HepG2 (cell line): ENCODE results near the gene IQCM. TPM values are rescaled to one million over a fixed set of nuclear protein-coding genes. Genes with fewer than 3 reads are reported as not detected.

Experiments
- ATAC-seq: fragments of 200-7000 bp; cut with Tn5 transposase; 3 replicates; pipeline ENCODE4 v1.9.1; 2020; ENCODE audit warnings: mild to moderate bottlenecking, moderate library complexity
- BruUV-seq: library from RNA; stranded (reverse); fragments of 400-500 nt; replicated peaks from 2 replicates; lab custom pipeline; 2021; lab: Mats Ljungman, UMichigan
- CTCF ChIA-PET: fragments of 300-600 bp; formaldehyde crosslinking; extraction: SDS; loops from one replicate; lab custom pipeline; 2021; ENCODE audit warnings: low total read pairs, inconsistent platforms, low intra/inter-chr PET ratio; lab: Yijun Ruan, JAX
- POLR2A ChIA-PET: fragments of 350-600 bp; sonication (Branson Sonifier 250); formaldehyde crosslinking; loops from one replicate; lab custom pipeline; 2020; ENCODE audit warnings: antibody characterized with exemption, inconsistent platforms; lab: Yijun Ruan, JAX
- DNase-seq: peaks from one replicate; pipeline ENCODE4 v3.0.0-alpha.2; 2015; ENCODE audit warnings: low spot score
- FAIRE-seq: peaks from 3 replicates; lab custom pipeline; 2011; peaks lifted over from hg19 to GRCh38; lab: Jason Lieb, UNC
- H2AFZ ChIP-seq: one replicate; pipeline ENCODE4 v1.6.1; 2011; ENCODE audit warnings: low read length, inconsistent platforms
- H3K27ac ChIP-seq: fragments of 300-600 bp; 3 replicates; pipeline ENCODE4 v1.8.0; 2011; ENCODE audit warnings: mixed run types, mild to moderate bottlenecking, mixed read lengths, low read length, inconsistent platforms; ENCODE audit not compliant: insufficient read depth; ENCODE audit errors: extremely low read length
- H3K27me3 ChIP-seq, 2 experiments: fragments of 200-600 bp in 1 of 2; 2 replicates in 1 of 2; 3 replicates in 1 of 2; pipeline versions ENCODE4 v1.6.0 to v1.8.0; 2011; ENCODE audit warnings: low read length in 2 of 2, mild to moderate bottlenecking in 2 of 2, moderate library complexity in 2 of 2, inconsistent platforms in 1 of 2; ENCODE audit not compliant: insufficient read depth in 2 of 2, control insufficient read depth in 1 of 2
- H3K36me3 ChIP-seq, 2 experiments: fragments of 200-600 bp in 1 of 2; replicated peaks in 1 of 2; 2 replicates in 1 of 2; 3 replicates in 1 of 2; pipeline versions ENCODE4 v1.5.1 to v1.8.0; 2011; ENCODE audit warnings: low read length in 2 of 2, inconsistent platforms in 1 of 2; ENCODE audit not compliant: insufficient read depth in 2 of 2, control insufficient read depth in 1 of 2
- H3K4me1 ChIP-seq: 2 replicates; pipeline ENCODE4 v1.5.1; 2012; ENCODE audit warnings: low read length, inconsistent platforms; ENCODE audit not compliant: insufficient read depth
- H3K4me2 ChIP-seq: 2 replicates; pipeline ENCODE4 v1.6.0; 2011; ENCODE audit warnings: low read depth, low read length, inconsistent platforms
- H3K4me3 ChIP-seq, 3 experiments: fragments of 200-600 bp in 1 of 3; sonication (generic), shearing (Covaris generic) in 1 of 3; replicated peaks in 1 of 3; 2 replicates each; pipeline ENCODE4 v1.5.1; 2011 to 2016; ENCODE audit warnings: low read length in 3 of 3, inconsistent platforms in 2 of 3, low read depth in 2 of 3, mild to moderate bottlenecking in 2 of 3, control low read depth in 1 of 3, mixed read lengths in 1 of 3; ENCODE audit not compliant: insufficient read depth in 1 of 3
- H3K79me2 ChIP-seq: one replicate; pipeline ENCODE4 v1.6.1; 2011; ENCODE audit warnings: low read length, inconsistent platforms; ENCODE audit not compliant: insufficient read depth
- H3K9ac ChIP-seq: 2 replicates; pipeline ENCODE4 v1.6.0; 2011; ENCODE audit warnings: mild to moderate bottlenecking, low read depth, low read length, inconsistent platforms; ENCODE audit not compliant: insufficient read depth
- H3K9me3 ChIP-seq: 2 replicates; pipeline ENCODE4 v1.5.1; 2012; ENCODE audit warnings: mild to moderate bottlenecking, low read length
- H4K20me1 ChIP-seq: 2 replicates; pipeline ENCODE4 v1.6.0; 2011; ENCODE audit warnings: inconsistent platforms, mild to moderate bottlenecking, low read length, moderate library complexity; ENCODE audit not compliant: insufficient read depth
- RFX5 ChIP-seq: IDR thresholded peaks from 2 replicates; pipeline ENCODE4 v1.6.1; 2011; ENCODE audit warnings: low read depth, low read length, improper control_type of control experiment
- SRSF1 ChIP-seq: fragments of 200-400 bp; formaldehyde crosslinking; optimal IDR thresholded peaks from 2 replicates; pipeline ENCODE3; 2017; ENCODE audit warnings: mild to moderate bottlenecking, low read depth, low read length, moderate library complexity
- ZFAT ChIP-seq: sonication (generic); formaldehyde crosslinking; conservative IDR thresholded peaks from 2 replicates; pipeline ENCODE4 v1.8.1; 2023; ENCODE audit warnings: missing genetic modification reagents, inconsistent platforms
- ZNF138 ChIP-seq: sonication (generic); formaldehyde crosslinking; IDR thresholded peaks from 2 replicates; pipeline ENCODE4 v1.5.0; 2020; ENCODE audit warnings: mild to moderate bottlenecking, low read depth, missing genetic modification reagents
- WGBS: methylation state at CpG from one replicate; pipeline ENCODE4 v1.1.6; 2017; ENCODE audit warnings: low lambda C conversion rate; 5-methylcytosine and 5-hydroxymethylcytosine counted together
- in situ Hi-C: cut with HindIII; loops from 2 replicates; pipeline ENCODE4 v1.10.0; 2017; ENCODE audit warnings: low pct_unique_long_range_greater_than_20kb; ENCODE audit not compliant: extremely low pct_ligation_motif_present
- intact Hi-C: fragments of 100-400 bp; cut with micrococcal nuclease; formaldehyde crosslinking; loops from one replicate; pipeline ENCODE4 v1.10.0; 2022; ENCODE audit not compliant: unreplicated experiment
- polyA plus RNA-seq, 8 experiments: library from polyadenylated mRNA; depleted of rRNA in 3 of 8; stranded (reverse) in 7 of 8; unstranded in 1 of 8; fragments of >200 nt; fragmentation: Illumina TruSeq in 4 of 8; extraction: Trizol in 4 of 8; gene quantifications; 2 replicates each; pipeline versions ENCODE4 v1.2.1 to v1.2.3, GENCODE V29; 2011 to 2016; ENCODE audit warnings: low read depth in 4 of 8, missing spikeins in 1 of 8, mixed read lengths in 1 of 8; ENCODE audit not compliant: insufficient read depth in 1 of 8
- total RNA-seq, 5 experiments: library from RNA; depleted of rRNA; stranded (reverse); fragments of >200 nt; fragmentation: Illumina TruSeq; extraction: Trizol; gene quantifications; 2 replicates each; pipeline ENCODE4 v1.2.3, GENCODE V29; 2016; ENCODE audit warnings: low read depth in 1 of 5
- TF ChIP-seq, protein P1 (sequence below): sonication (generic); formaldehyde crosslinking; IDR thresholded peaks from 2 replicates; pipeline ENCODE4 v1.4.0; 2020; ENCODE audit warnings: missing genetic modification reagents, borderline replicate concordance

Gene IQCM
- total and polyA plus RNA-seq, 2 of the 13 experiments (the other 11 are each of a cell fraction or from before 2014, with no cell fraction given): not detected

DNA sequence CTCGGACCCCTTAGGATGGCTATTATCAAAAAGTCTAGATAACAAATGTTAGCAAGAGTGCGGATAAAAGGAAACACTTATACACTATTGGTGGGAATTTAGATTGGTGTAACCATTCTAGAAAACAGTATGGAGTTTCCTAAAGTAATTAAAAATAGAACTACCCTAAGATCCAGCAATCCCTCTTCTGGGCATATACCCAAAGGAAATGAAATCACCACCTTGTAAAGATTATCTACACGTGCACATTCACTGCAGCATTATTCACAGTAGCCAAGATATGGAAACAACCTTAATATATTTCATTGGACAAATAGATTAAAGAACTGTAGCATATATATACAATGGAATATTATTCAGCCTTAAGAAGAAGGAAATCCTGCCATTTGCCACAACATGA is 462.4 kb downstream of the IQCM start:
- in situ Hi-C loops (no loop called here), intact Hi-C loops (no loop called here)
- Histone ChIP-seq H3K9ac (no peak overlapping the region), H4K20me1 (no peaks in the 10 kb centered on the region), H3K36me3 (no peaks in the 10 kb centered on the region), H3K9me3 (peaks cover 16% of the 10 kb centered on the region), H3K27ac (no peak overlapping the region), H3K4me1 (no peaks in the 10 kb centered on the region), H3K4me2 (no peak overlapping the region), H2AFZ (no peak overlapping the region), H3K27me3 (no peaks in the 10 kb centered on the region), H3K4me3 (no peak overlapping the region), H3K79me2 (no peaks in the 10 kb centered on the region)
- BruUV-seq: no TSS peak
- ChIA-PET CTCF (no interaction called here), POLR2A (no interaction called here)
- no peak for TF ChIP-seq ZFAT
- TF ChIP-seq, protein P1, sequence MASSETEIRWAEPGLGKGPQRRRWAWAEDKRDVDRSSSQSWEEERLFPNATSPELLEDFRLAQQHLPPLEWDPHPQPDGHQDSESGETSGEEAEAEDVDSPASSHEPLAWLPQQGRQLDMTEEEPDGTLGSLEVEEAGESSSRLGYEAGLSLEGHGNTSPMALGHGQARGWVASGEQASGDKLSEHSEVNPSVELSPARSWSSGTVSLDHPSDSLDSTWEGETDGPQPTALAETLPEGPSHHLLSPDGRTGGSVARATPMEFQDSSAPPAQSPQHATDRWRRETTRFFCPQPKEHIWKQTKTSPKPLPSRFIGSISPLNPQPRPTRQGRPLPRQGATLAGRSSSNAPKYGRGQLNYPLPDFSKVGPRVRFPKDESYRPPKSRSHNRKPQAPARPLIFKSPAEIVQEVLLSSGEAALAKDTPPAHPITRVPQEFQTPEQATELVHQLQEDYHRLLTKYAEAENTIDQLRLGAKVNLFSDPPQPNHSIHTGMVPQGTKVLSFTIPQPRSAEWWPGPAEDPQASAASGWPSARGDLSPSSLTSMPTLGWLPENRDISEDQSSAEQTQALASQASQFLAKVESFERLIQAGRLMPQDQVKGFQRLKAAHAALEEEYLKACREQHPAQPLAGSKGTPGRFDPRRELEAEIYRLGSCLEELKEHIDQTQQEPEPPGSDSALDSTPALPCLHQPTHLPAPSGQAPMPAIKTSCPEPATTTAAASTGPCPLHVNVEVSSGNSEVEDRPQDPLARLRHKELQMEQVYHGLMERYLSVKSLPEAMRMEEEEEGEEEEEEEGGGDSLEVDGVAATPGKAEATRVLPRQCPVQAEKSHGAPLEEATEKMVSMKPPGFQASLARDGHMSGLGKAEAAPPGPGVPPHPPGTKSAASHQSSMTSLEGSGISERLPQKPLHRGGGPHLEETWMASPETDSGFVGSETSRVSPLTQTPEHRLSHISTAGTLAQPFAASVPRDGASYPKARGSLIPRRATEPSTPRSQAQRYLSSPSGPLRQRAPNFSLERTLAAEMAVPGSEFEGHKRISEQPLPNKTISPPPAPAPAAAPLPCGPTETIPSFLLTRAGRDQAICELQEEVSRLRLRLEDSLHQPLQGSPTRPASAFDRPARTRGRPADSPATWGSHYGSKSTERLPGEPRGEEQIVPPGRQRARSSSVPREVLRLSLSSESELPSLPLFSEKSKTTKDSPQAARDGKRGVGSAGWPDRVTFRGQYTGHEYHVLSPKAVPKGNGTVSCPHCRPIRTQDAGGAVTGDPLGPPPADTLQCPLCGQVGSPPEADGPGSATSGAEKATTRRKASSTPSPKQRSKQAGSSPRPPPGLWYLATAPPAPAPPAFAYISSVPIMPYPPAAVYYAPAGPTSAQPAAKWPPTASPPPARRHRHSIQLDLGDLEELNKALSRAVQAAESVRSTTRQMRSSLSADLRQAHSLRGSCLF (CRISPR knock-in tag): no peak
- no peak for TF ChIP-seq RFX5
- no peak for TF ChIP-seq SRSF1
- TF ChIP-seq ZNF138: no peak
- ATAC-seq (no peak), FAIRE-seq (no peak), DNase-seq (no peak)
- 0% methylated on average over 3 of the region's 3 CpGs for WGBS
